Medulla oblongata (tissue), 1 donor: ENCODE data around the gene ZFPM1.

ENCODE experiments used
- DNase-seq: peaks from one replicate; pipeline ENCODE4 v3.0.0-alpha.2; 2015; ENCODE audit errors: extremely low spot score

The ZFPM1 gene

DNA sequence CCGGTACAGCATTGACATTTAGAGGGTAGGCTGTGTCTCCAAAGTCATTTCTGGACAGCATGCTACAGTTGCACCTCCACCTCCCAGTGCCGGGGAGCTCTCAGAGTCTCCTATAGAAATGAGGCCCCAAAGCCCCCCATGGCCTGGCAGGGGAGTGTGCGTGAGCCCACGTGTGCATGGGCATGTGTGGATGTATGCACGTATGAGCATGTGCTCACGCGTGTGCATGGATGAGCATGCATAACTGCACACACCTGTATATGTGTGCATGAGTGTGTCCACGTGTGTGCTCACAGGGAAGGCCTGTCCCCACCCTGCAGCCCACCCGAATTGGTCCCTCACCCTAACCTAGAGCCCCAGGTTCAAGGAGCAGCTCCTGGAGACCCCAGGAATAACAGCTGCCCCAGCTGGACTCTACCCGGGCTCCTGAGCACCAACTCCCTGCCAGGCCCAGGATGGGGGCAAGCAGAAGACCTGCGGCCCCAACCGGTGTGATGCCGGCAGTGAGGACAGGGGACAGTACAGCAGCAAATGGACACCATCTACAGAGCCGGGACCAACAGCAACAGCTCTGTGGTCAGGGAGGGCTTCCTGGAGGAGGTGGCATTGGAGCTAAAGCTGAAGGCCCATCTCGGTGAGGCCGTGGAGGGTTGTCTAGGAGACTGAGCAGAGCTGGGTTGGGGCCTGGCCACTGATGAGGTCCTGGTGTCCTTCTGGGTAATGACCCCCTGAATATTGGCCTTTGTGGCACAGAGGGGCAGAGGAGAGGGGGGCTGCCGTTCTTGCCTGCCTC, 35.2 kb upstream of the ZFPM1 start:
- no peak for DNase-seq

DNA sequence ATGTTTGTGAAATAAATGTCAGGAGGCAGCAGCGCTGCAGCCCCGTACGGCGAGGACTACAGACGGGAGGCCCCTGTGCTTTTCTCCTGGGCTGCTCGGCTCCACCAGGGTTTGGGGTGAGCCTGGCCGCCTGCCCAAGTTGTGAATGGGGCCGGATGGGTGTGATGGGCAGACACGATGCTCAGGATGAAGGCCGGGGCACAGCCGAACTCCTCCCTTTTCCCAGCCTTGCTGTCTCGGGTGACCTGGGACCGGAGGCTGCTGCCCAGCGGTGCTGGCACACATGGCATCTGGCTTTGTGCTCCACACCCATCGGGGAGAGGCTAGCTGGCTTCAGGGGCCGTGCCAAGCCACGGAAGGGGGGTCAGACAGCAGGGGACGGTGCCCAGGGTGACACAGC, 34.2 kb upstream of the ZFPM1 start:
- no peak for DNase-seq

DNA sequence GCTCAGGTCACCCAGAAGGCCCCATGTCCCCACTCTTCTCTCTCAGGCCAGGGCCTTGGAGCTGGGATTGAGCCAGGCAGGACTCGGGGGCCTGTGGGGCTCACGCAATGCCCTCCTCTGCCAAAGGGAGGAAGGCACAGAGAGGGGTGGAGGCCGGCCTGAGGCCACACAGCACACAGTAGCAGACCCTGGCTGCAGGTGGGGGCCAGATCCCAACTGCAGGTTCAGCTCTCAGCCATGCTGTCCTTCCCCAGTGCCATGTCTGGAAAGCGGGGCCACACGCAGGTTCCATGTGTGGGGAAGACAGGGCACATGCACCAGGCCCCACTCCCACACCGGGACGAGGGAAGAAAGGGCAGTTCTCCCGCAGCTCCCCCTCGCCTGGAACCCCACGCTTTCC, 33.3 kb upstream of the ZFPM1 start:
- no peak for DNase-seq

DNA sequence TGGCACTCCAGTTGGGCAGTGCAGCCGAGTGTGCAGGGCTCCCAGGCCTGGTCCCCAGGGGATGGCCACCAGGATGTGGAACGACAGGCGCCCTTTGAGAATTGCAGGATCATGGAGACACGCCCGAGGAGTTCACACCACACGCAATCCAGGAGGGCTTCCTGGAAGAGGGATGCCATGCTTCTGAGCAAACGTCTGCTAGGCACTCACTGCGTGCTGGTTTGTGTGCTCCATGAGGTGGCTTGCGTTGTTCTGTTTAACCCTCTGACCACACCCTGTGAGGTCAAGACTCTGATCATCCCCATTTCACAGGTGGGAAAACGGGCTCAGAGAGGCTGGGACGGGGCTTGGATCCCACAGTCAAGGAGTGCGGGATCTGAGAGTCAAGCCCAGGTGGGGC, 32.6 kb upstream of the ZFPM1 start:
- no peak for DNase-seq

DNA sequence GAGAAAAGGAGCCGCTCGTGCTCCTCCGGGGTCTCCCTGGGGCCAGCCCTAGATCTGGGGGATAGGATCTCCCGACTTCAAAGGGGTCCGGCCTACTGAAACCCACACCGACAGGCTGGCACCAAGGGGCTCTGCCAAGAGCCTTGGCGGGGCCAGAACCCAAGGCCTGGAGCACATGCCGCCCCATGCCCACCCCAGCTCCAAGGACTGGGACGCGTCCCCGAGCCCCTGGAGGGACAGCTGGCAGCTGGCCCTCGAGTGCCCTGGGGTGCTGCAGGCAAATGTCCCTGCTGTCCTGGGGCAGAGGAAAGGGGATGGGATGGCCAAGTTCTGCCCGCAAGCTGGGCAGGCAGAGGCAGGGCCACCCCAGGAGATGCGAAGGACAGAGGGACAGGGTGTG, 31.8 kb upstream of the ZFPM1 start:
- no peak for DNase-seq

DNA sequence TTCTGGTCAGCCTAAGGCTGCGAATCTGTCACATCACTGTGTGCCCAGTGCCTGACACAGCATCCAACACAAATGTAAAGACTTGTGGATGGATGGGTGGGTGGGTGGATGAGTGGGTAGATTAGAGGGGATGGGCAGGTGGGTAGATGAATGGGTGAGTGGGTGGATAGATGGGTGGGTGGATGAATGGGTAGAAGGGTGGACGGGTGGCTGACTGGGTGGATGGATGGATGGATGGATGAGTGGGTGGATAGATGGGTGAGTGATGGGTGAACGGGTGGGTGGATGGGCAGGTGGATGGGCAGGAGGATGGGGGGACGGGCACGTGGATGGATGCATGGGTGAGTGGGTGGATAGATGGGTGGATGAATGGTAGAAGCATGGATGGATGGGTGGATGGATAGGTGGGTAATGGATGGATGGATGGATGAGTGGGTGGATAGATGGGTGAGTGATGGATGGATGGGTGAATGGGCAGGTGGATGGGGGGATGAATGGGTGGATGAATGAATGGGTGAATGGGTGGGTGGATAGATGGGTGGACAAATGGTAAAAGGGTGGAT, 31.1 kb upstream of the ZFPM1 start:
- DNase-seq = no peak

GRCh38 chr16:88422733-88423447, 30.2 kb upstream of the ZFPM1 start:
- no peak for DNase-seq

- no peak for DNase-seq
These were observed 29.6 kb upstream of the ZFPM1 start for GRCh38 chr16:88423448-88423850.

GRCh38 chr16:88424587-88425235, 28.4 kb upstream of the ZFPM1 start:
- peak; percentile 58 for DNase-seq

- DNase-seq = no peak
These were observed 27.1 kb upstream of the ZFPM1 start for GRCh38 chr16:88426018-88426417.

DNA sequence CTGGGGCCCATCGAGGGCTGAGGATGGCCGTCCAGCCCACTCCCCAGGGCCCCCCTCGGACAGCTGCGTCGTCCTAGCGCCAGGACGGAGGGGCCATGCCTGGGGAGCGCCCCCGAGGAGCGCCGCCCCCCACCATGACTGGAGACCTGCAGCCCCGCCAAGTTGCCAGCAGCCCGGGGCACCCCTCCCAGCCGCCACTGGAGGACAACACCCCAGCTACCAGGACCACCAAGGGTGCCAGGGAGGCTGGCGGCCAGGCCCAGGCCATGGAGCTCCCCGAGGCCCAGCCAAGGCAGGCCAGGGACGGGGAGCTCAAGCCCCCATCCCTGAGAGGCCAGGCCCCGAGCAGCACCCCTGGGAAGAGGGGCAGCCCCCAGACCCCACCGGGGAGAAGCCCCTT, 25.7 kb upstream of the ZFPM1 start:
- DNase-seq = no peak

- DNase-seq = no peak
These were observed 24.9 kb upstream of the ZFPM1 start for GRCh38 chr16:88428156-88428555.

DNA sequence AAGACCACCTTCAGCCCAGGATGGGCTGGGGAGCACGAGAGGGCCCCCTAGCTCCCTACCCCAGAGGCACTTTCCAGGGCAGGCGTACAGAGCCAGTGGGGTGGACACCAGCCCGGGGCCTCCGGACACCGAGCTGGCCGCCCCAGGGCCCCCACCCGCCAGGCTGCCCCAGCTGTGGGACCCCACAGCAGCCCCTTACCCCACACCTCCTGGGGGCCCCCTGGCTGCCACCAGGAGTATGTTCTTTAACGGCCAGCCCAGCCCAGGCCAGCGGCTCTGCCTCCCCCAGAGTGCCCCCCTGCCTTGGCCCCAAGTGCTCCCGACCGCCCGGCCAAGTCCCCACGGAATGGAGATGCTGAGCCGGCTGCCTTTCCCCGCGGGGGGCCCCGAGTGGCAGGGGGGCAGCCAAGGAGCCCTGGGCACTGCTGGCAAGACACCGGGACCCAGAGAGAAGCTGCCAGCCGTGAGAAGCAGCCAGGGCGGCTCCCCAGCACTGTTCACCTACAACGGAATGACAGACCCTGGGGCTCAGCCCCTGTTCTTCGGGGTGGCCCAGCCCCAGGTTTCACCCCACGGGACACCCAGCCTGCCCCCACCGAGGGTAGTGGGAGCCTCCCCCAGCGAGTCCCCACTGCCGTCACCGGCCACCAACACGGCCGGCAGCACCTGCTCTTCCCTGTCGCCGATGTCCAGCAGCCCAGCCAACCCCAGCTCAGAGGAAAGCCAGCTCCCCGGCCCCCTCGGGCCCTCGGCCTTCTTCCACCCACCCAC, 24.3 kb upstream of the ZFPM1 start:
- peak; percentile 50 for DNase-seq

DNA sequence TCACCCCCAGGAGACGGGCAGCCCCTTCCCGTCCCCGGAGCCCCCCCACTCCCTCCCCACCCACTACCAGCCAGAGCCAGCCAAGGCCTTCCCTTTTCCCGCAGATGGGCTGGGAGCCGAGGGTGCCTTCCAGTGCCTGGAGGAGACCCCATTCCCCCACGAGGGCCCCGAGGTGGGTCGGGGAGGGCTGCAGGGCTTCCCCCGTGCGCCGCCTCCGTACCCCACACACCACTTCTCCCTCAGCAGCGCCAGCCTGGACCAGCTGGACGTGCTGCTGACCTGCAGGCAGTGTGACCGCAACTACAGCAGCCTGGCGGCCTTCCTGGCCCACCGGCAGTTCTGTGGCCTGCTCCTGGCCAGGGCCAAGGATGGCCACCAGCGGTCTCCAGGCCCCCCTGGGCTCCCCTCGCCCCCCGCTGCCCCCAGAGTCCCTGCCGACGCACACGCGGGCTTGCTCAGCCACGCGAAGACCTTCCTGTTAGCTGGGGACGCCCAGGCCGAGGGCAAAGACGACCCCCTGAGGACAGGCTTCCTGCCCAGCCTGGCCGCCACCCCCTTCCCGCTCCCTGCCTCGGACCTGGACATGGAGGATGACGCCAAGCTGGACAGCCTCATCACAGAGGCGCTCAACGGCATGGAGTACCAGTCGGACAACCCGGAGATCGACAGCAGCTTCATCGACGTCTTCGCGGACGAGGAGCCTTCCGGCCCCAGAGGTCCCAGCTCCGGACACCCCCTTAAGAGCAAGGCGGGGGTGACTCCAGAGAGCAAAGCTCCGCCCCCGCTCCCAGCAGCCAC, 23.5 kb upstream of the ZFPM1 start:
- no peak for DNase-seq

DNA sequence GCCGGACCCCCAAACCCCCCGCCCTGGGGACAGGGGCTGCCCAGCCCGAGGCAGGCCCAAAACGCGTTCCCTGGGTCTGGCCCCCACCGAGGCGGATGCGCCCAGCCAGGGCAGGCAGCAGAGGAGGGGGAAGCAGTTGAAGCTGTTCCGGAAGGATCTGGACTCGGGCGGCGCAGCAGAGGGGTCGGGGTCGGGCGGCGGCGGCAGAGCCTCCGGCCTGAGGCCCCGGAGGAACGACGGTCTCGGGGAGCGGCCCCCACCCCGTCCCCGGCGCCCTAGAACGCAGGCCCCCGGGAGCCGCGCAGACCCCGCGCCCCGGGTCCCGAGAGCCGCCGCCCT, 22.9 kb upstream of the ZFPM1 start:
- no peak for DNase-seq

- peak; percentile 49 for DNase-seq
These were observed 22.3 kb upstream of the ZFPM1 start for GRCh38 chr16:88430524-88431446.

DNA sequence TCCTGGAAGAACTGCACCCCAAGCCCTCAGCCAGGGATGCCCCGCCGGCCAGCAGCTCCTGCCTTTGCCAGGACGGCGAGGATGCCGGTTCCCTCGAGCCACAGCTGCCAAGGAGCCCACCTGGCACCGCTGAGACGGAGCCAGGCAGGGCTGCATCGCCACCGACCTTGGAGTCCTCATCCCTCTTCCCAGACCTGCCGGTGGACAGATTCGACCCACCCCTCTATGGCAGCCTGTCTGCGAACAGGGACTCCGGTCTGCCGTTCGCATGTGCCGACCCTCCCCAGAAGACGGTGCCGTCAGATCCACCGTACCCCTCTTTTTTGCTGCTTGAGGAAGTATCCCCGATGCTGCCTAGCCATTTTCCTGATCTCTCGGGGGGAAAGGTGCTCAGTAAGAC, 21.4 kb upstream of the ZFPM1 start:
- DNase-seq = no peak

- no peak for DNase-seq
These were observed 20.9 kb upstream of the ZFPM1 start for GRCh38 chr16:88432174-88432573.

- DNase-seq = no peak
These were observed 20.3 kb upstream of the ZFPM1 start for GRCh38 chr16:88432753-88433152.
